NCI-H524 (cell line): ENCODE measurements around the gene ASB13.
"Not testable (repeated sequence)": the region's sequence is repeated elsewhere in the genome, so short reads cannot be mapped to it uniquely, and the experiment has no call there.

ENCODE experiments used
- DNase-seq, 2 experiments: peaks; one replicate each; lab custom pipeline; 2025; lab: John Stamatoyannopoulos, UW

The ASB13 gene

GRCh38 chr10:5604961-5605360, 61.4 kb downstream of the ASB13 start:
- no peak for DNase-seq

- DNase-seq, result no peak
Observed at GRCh38 chr10:5604236-5604925, 62.0 kb downstream of the ASB13 start.

GRCh38 chr10:5603848-5604170, 62.6 kb downstream of the ASB13 start:
- DNase-seq, result no peak

- no peak for DNase-seq
Observed at GRCh38 chr10:5603091-5603847, 63.1 kb downstream of the ASB13 start.

GRCh38 chr10:5601826-5602495, 64.4 kb downstream of the ASB13 start:
- DNase-seq, result no peak

GRCh38 chr10:5600908-5601307, 65.5 kb downstream of the ASB13 start:
- no peak for DNase-seq

- no peak for DNase-seq
Observed at GRCh38 chr10:5599613-5600520, 66.5 kb downstream of the ASB13 start.

- no peak for DNase-seq
Observed at GRCh38 chr10:5598085-5598690, 68.2 kb downstream of the ASB13 start.

GRCh38 chr10:5596611-5597341, 69.6 kb downstream of the ASB13 start:
- no peak for DNase-seq

GRCh38 chr10:5595994-5596471, 70.4 kb downstream of the ASB13 start:
- no peak for DNase-seq

GRCh38 chr10:5595591-5595990, 70.8 kb downstream of the ASB13 start:
- no peak for DNase-seq

- DNase-seq, result no peak
Observed at GRCh38 chr10:5595095-5595494, 71.3 kb downstream of the ASB13 start.

GRCh38 chr10:5594271-5595049, 71.9 kb downstream of the ASB13 start:
- DNase-seq, result no peak

GRCh38 chr10:5593347-5593746, 73.0 kb downstream of the ASB13 start:
- DNase-seq, result not testable (repeated sequence)

- no peak for DNase-seq
Observed at GRCh38 chr10:5592070-5592469, 74.3 kb downstream of the ASB13 start.

GRCh38 chr10:5591336-5591824, 75.0 kb downstream of the ASB13 start:
- DNase-seq, result no peak

GRCh38 chr10:5590816-5591215, 75.6 kb downstream of the ASB13 start:
- no peak for DNase-seq

GRCh38 chr10:5589661-5590511, 76.5 kb downstream of the ASB13 start:
- DNase-seq, result no peak
